Omental fat pad (tissue), 4 donors: ENCODE data around the gene NBAS. TPM values are rescaled to one million over a fixed set of nuclear protein-coding genes. Genes with fewer than 3 reads are reported as not detected.

ENCODE experiments used
- ATAC-seq: fragments of 150-250 bp; one replicate; pipeline ENCODE4 v1.9.1; 2016; ENCODE audit warnings: mild to moderate bottlenecking, moderate library complexity; ENCODE audit not compliant: low FRiP score
- DNase-seq: peaks from one replicate; pipeline ENCODE4 v3.0.0-alpha.2; 2019; ENCODE audit warnings: low spot score
- CTCF ChIP-seq, 3 donors: fragments of 450-650 bp; IDR thresholded peaks; one replicate each; pipeline ENCODE4 v1.5.1; 2016 to 2017; ENCODE audit warnings: antibody characterized with exemption in 3 of 3, mild to moderate bottlenecking in 3 of 3, moderate library complexity in 2 of 3
- total RNA-seq, 4 donors: library from RNA; depleted of rRNA; stranded (reverse); fragments of >200 nt; gene quantifications; one replicate each; pipeline ENCODE4 v1.1.0, GENCODE V29; 2016

The NBAS gene
- total RNA-seq, 4 donors from 2014 or later: 29.4 to 57.7 (median 38.2) TPM

GRCh38 chr2:15553519-15553918 is 7.6 kb downstream of the NBAS start:
- TF ChIP-seq CTCF (IDR thresholded peaks at IDR 0.05): no peak
- ATAC-seq (no peak), DNase-seq (no peak)

GRCh38 chr2:15548974-15549373 is 12.2 kb downstream of the NBAS start:
- DNase-seq (no peak), ATAC-seq (no peak)
- TF ChIP-seq CTCF (IDR thresholded peaks at IDR 0.05): no peak

GRCh38 chr2:15547115-15547876 is 13.8 kb downstream of the NBAS start:
- no peak for TF ChIP-seq CTCF (IDR thresholded peaks at IDR 0.05)
- DNase-seq (no peak), ATAC-seq (no peak)

DNA sequence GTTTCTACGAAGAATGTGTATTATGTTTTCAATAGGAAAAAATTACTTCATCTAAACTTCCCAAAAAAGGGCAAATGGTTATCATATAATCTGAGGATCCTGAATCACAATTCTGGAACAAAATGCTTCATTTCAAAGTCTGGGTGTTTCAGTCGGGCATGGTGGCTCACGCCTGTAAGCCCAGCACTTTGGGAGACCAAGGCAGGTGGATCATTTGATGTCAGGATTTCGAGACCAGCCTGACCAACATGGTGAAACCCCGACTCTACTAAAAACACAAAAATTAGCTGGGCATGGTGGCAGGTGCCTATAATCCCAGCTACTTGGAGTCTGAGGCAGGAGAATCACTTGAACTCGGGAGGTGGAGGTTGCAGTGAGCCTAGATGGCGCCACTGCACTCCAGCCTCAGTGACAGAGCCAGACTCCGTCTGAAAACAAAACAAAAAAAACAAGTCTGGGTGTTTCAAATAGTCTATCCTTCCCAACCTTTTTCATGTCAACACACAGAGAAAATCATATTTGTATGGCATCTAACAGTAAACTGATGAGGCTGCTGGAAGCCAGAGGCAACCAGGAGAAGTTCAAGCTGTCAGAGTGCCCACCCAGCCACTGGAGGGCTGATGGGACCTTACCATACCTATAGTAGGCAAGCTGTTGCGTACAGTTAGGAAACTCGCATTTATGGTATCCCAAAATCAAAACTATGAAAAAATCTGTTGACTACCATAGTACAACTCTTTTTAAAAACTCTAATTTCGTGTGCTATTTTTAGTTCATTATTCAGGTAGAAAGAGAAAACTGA is 14.6 kb downstream of the NBAS start:
- no peak for TF ChIP-seq CTCF (IDR thresholded peaks at IDR 0.05)
- no peak for ATAC-seq
- no peak for DNase-seq

GRCh38 chr2:15544227-15544626 is 16.9 kb downstream of the NBAS start:
- no peak for ATAC-seq
- TF ChIP-seq CTCF (IDR thresholded peaks at IDR 0.05): no peak
- no peak for DNase-seq

DNA sequence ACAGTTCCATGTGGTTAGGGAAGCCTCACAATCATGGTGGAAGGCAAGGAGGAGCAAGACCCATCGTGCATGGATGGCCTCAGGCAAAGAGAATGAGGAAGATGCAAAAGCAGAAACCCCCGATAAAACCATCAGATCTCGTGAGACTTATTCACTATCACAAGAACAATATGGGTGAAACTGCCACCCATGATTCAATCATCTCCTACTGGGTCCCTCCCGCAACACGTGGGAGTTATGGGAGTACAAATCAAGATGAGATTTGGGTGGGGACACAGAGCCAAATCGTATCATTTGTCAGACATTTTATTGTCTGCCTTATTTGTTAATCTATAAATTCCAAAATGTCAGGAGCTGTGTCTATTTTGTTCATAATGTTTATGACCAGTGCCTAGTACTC is 17.6 kb downstream of the NBAS start:
- no peak for ATAC-seq
- TF ChIP-seq CTCF (IDR thresholded peaks at IDR 0.05): no peak
- DNase-seq: no peak
